Measurements from ENCODE around the gene CELF2.

CELF2 gene

DNA sequence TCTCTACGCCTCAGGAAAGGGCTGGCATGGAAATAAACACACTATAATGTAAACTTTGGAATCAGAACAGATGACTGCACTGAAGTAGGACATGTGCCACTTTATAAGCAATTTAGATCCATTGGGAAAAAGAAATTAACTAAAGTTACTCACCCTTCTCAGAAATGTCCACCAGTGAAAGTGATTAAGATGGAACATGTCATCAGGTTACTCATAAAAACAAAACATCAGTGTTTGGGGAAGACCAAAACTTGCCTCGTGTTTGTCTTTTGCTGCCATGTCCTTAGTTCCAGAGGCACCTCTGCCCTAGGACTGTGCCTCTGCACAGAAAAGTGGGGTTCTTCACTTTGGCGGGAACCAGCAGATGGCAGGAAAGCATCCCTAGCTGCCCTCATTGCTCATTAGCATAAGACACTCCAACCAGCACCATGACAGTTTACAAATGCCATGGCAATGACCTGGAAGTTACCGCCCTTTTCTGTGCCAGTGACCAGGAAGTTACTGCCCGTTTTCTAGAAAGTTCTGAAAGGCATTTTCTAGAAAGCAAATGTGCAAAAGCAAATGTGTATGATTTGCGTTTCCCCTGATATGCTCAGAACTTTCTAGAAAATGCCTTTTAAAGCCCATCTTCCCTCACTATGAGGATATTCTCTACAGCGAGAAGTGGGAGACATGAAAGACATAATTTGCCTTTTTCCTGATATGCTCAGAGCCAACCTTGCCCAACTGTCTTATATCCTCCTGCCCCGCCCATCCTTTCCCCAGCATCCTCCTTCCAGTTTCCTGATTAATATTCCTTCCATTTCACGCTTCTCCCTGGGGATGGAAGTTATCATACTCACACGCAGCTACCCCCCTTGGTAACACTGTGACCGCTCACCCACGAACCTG lies 335.6 kb downstream of the CELF2 start:
- in situ Hi-C loops (cut with MboI; ENCODE audit: low pct_unique_long_range_greater_than_20kb, low sequenced_read_pairs, unreplicated experiment), result no loop called here
- TF ChIP-seq, protein P1, sequence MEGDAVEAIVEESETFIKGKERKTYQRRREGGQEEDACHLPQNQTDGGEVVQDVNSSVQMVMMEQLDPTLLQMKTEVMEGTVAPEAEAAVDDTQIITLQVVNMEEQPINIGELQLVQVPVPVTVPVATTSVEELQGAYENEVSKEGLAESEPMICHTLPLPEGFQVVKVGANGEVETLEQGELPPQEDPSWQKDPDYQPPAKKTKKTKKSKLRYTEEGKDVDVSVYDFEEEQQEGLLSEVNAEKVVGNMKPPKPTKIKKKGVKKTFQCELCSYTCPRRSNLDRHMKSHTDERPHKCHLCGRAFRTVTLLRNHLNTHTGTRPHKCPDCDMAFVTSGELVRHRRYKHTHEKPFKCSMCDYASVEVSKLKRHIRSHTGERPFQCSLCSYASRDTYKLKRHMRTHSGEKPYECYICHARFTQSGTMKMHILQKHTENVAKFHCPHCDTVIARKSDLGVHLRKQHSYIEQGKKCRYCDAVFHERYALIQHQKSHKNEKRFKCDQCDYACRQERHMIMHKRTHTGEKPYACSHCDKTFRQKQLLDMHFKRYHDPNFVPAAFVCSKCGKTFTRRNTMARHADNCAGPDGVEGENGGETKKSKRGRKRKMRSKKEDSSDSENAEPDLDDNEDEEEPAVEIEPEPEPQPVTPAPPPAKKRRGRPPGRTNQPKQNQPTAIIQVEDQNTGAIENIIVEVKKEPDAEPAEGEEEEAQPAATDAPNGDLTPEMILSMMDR (IDR thresholded peaks at IDR 0.05; ENCODE audit: extremely low read depth, insufficient read depth, missing control alignments), result no peak
- DNase-seq (ENCODE audit: low spot score), result no peak

DNA sequence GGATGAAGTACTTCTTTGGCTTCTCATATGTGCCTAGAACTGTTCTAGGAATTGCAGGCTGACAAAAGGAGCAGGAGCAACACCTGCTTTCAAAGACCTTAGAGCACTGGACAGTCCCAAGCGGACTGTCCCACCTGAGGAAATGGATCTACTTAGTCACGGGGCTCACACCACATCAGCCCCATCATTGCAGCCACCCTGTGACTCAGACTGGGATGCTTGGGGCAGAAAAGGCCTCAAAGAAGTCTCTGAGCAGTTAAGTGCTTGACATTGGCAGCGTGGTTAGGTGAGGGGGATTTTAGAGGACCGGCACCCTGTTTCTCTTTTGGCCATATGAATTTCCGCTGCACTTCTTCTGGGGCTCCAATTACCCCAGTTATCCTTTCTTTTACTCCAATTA lies 337.2 kb downstream of the CELF2 start:
- in situ Hi-C loops (cut with MboI; ENCODE audit: low pct_unique_long_range_greater_than_20kb, low sequenced_read_pairs, unreplicated experiment), result no loop called here
- no peak for DNase-seq (ENCODE audit: low spot score)
- TF ChIP-seq, protein P1 (IDR thresholded peaks at IDR 0.05; ENCODE audit: extremely low read depth, insufficient read depth, missing control alignments), result no peak

DNA sequence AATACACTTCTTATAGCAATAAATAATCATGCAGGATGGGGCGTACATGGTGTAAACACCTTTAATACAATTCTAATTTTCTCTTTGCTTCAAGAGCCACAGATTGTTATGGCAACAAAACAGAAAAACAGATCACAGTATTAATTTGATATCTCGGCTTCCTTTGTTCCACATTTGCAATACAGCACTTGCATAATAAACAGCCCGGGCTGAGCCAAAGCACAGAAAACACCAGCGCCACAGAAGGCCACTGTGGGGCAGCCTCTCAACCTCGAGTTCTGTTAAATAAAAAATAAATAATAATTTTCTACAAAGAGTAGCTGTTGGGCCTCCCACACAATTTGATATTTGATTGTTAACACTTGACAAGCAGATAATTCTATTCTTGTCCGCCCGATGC lies 337.9 kb downstream of the CELF2 start:
- in situ Hi-C loops (cut with MboI; ENCODE audit: low pct_unique_long_range_greater_than_20kb, low sequenced_read_pairs, unreplicated experiment), result no loop called here

DNA sequence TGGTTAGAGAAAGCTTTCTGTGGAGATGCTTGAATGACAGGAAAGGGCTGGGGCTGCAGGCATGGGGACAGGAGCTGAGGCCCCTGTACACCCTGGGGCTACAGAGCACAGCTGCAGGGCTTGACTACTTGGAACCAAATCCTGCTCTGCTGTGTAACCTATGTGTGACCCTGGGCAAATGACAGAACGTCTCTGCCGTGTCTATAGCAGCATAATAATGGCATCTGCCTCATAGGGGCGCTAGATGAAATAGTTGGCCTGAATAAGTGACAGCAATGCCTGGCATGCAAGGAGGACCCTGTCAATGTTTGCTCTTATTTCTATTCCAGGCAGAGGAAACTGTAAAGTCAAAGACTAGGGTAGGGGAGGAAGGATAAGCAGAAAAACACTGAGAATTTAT lies 339.8 kb downstream of the CELF2 start:
- TF ChIP-seq, protein P1 (IDR thresholded peaks at IDR 0.05; ENCODE audit: extremely low read depth, insufficient read depth, missing control alignments), result no peak
- in situ Hi-C loops (cut with MboI; ENCODE audit: low pct_unique_long_range_greater_than_20kb, low sequenced_read_pairs, unreplicated experiment), result no loop called here
- no peak for DNase-seq (ENCODE audit: low spot score)

More for the DNA sequence above, 337.9 kb downstream of the CELF2 start:
- TF ChIP-seq, protein P1 (IDR thresholded peaks at IDR 0.05; ENCODE audit: extremely low read depth, insufficient read depth, missing control alignments), result no peak
- no peak for DNase-seq (ENCODE audit: low spot score)

DNA sequence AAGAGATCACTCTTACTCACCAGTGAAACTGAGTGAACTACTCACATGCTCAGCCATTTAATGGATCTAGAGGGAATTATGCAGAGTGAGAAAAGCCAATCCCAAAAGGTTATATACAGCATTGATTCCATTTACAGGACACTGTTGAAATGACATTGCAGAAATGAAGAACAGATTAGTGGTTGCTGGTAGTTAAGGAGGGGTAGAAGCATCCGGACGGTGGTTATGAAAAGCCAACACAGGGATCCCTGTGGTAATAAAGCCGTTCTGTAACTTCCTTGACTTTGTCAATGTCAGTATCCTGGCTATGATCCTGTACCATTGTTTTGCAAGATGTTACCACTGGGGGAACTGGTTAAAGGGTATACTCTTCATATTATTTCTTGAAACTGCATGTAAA lies 340.3 kb downstream of the CELF2 start:
- TF ChIP-seq, protein P1 (IDR thresholded peaks at IDR 0.05; ENCODE audit: extremely low read depth, insufficient read depth, missing control alignments), result no peak
- in situ Hi-C loops (cut with MboI; ENCODE audit: low pct_unique_long_range_greater_than_20kb, low sequenced_read_pairs, unreplicated experiment), result no loop called here
- DNase-seq (ENCODE audit: low spot score), result no peak

DNA sequence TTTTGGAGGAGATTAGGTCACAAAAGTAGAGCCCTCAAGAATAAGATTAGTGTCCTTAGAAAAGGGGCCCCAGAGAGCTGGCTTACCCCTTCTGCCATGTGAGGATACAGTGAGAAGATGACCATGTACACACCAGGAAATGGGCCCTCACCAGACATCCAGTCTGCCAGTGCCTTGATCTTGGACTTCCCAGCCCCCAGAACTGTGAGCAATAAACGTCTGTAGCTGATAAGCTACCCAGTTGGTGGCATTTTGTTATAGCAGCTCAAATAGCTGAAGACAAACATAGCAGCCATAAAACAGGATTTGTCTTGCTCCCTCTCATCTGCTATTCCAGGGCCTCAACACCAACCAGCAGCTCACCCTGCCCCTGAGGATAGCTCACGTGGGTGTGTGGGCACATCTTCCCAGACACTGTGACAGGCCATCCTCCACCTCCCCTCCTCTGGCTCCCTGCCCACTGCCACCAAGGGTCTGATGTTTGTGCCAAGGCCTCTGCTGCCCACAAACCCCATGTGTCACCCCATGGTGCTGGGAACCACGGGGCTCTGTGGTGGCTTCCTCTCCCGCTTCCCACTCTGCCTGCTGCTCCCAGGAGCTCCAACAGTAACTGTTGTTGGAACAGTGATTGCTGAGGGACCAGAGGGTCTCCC lies 341.4 kb downstream of the CELF2 start:
- TF ChIP-seq, protein P1 (IDR thresholded peaks at IDR 0.05; ENCODE audit: extremely low read depth, insufficient read depth, missing control alignments), result no peak
- in situ Hi-C loops (cut with MboI; ENCODE audit: low pct_unique_long_range_greater_than_20kb, low sequenced_read_pairs, unreplicated experiment), result no loop called here
- DNase-seq (ENCODE audit: low spot score), result no peak

Measured in GM13977 (cell line).